Measurements from ENCODE around the gene ATP8B3. TPM values are rescaled to one million over a fixed set of nuclear protein-coding genes. Genes with fewer than 3 reads are reported as not detected.

Gene ATP8B3
- total RNA-seq, 4 donors from 2014 or later = 0.27 to 0.75 TPM; not detected in 2

GRCh38 chr19:1785310-1785709 lies 26.8 kb downstream of the ATP8B3 start:
- no peaks in the 10 kb centered on the region for H3K36me3 ChIP-seq
- peaks cover 92% of the 10 kb centered on the region for H3K27me3 ChIP-seq
- intact Hi-C loops (cut with DNase I; ENCODE audit: low total_unique reads) = loop anchor here (5.0 kb wide), 1 partner anchor 37 kb away; no protein-coding TSS in a partner anchor

DNA sequence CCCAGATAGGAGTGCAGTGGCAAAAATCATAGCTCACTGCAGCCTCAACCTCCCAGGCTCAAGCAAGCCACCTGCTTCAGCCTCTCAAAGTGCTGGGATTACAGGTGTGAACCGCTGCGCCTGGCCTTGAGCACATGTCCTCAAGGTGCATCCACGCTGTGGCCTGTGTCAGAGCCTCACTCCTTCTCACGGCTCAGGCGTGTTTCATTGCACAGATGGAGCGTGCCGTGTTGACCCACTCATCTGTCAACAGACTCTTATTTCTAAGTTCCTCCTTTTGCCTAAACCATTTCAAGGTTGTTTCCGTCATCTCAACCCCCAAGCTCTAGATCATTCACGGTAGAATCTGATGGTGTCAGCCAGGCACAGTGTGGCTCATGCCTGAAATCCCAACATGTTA lies 28.2 kb downstream of the ATP8B3 start:
- WGBS, 2 donors (ENCODE audit: low coverage in 1 of 2) = 63 to 100% methylated on average over 1 to 9 of the region's 9 CpGs
- no peak overlapping the region for H3K27ac ChIP-seq

More at GRCh38 chr19:1785310-1785709, 26.8 kb downstream of the ATP8B3 start:
- TF ChIP-seq POLR2AphosphoS5 (IDR thresholded peaks at IDR 0.05) (no peak), EP300 (IDR thresholded peaks at IDR 0.05; ENCODE audit: low read depth) (no peak), CTCF (IDR thresholded peaks at IDR 0.05) (no peak), POLR2A (IDR thresholded peaks at IDR 0.05) (no peak)
- H3K27ac ChIP-seq = no peak overlapping the region
- peaks cover 0 to 7% (median 3%) of the 10 kb centered on the region in 4 donors for H3K4me1 ChIP-seq
- no peak overlapping the region for H3K4me3 ChIP-seq
- H3K9me3 ChIP-seq = peaks cover 7% of the 10 kb centered on the region in 2 donors
- 88% methylated on average over 19 of the region's 19 CpGs; no CpG with 5 or more reads in 1 of the 2 donors for WGBS, 2 donors (ENCODE audit: low coverage in 1 of 2)
- in situ Hi-C loops (cut with MboI; ENCODE audit: low pct_ligation_motif_present in 1 of 4, low pct_unique_long_range_greater_than_20kb in 1 of 4, low sequenced_read_pairs in 3 of 4) = loop anchor here in 3 of 4 donors (25.0 kb wide), 1 partner anchor 248 kb away; no protein-coding TSS in a partner anchor
- DNase-seq = no peak

GRCh38 chr19:1783354-1783753 lies 28.7 kb downstream of the ATP8B3 start:
- no peak overlapping the region for H3K27ac ChIP-seq
- in situ Hi-C loops (cut with MboI; ENCODE audit: low pct_ligation_motif_present in 1 of 4, low pct_unique_long_range_greater_than_20kb in 1 of 4, low sequenced_read_pairs in 3 of 4) (loop anchor here in 3 of 4 donors (25.0 kb wide), 1 partner anchor 246 kb away; no protein-coding TSS in a partner anchor), intact Hi-C loops (cut with DNase I; ENCODE audit: low total_unique reads) (no loop called here)
- no peaks in the 10 kb centered on the region for H3K36me3 ChIP-seq
- H3K4me1 ChIP-seq = no peaks in the 10 kb centered on the region
- TF ChIP-seq POLR2AphosphoS5 (IDR thresholded peaks at IDR 0.05) (no peak), EP300 (IDR thresholded peaks at IDR 0.05; ENCODE audit: low read depth) (no peak), POLR2A (IDR thresholded peaks at IDR 0.05) (no peak), CTCF (IDR thresholded peaks at IDR 0.05) (no peak)
- WGBS, 2 donors (ENCODE audit: low coverage in 1 of 2) = 79% methylated on average over 4 of the region's 4 CpGs; no CpG with 5 or more reads in 1 of the 2 donors
- H3K9me3 ChIP-seq = peaks cover 7% of the 10 kb centered on the region in 2 donors
- H3K4me3 ChIP-seq = no peak overlapping the region
- DNase-seq = no peak
- H3K27me3 ChIP-seq = peaks cover 96% of the 10 kb centered on the region

More for the DNA sequence above, 28.2 kb downstream of the ATP8B3 start:
- Histone ChIP-seq H3K36me3 (no peaks in the 10 kb centered on the region), H3K9me3 (peaks cover 7% of the 10 kb centered on the region in 2 donors), H3K4me1 (no peaks in the 10 kb centered on the region), H3K27me3 (peaks cover 96% of the 10 kb centered on the region), H3K4me3 (no peak overlapping the region)
- no peak for DNase-seq
- intact Hi-C loops (cut with DNase I; ENCODE audit: low total_unique reads) = no loop called here
- no peak for TF ChIP-seq EP300 (IDR thresholded peaks at IDR 0.05; ENCODE audit: low read depth)
- TF ChIP-seq POLR2A (IDR thresholded peaks at IDR 0.05) = no peak
- TF ChIP-seq CTCF (IDR thresholded peaks at IDR 0.05) = no peak
- TF ChIP-seq POLR2AphosphoS5 (IDR thresholded peaks at IDR 0.05) = no peak
- in situ Hi-C loops (cut with MboI; ENCODE audit: low pct_ligation_motif_present in 1 of 4, low pct_unique_long_range_greater_than_20kb in 1 of 4, low sequenced_read_pairs in 3 of 4) = loop anchor here in 3 of 4 donors (25.0 kb wide), 1 partner anchor 247 kb away; no protein-coding TSS in a partner anchor

GRCh38 chr19:1782521-1782920 lies 29.6 kb downstream of the ATP8B3 start:
- in situ Hi-C loops (cut with MboI; ENCODE audit: low pct_ligation_motif_present in 1 of 4, low pct_unique_long_range_greater_than_20kb in 1 of 4, low sequenced_read_pairs in 3 of 4) (loop anchor here in 3 of 4 donors (25.0 kb wide), 1 partner anchor 245 kb away; no protein-coding TSS in a partner anchor), intact Hi-C loops (cut with DNase I; ENCODE audit: low total_unique reads) (no loop called here)
- WGBS, 2 donors (ENCODE audit: low coverage in 1 of 2) = 75 to 80% methylated on average over 2 to 5 of the region's 7 CpGs
- H3K4me3 ChIP-seq = no peak overlapping the region
- H3K4me1 ChIP-seq = no peaks in the 10 kb centered on the region
- H3K36me3 ChIP-seq = no peaks in the 10 kb centered on the region
- no peak overlapping the region for H3K27ac ChIP-seq
- H3K9me3 ChIP-seq = peaks cover 7% of the 10 kb centered on the region in 2 donors
- TF ChIP-seq EP300 (IDR thresholded peaks at IDR 0.05; ENCODE audit: low read depth) (no peak), CTCF (IDR thresholded peaks at IDR 0.05) (no peak), POLR2AphosphoS5 (IDR thresholded peaks at IDR 0.05) (no peak), POLR2A (IDR thresholded peaks at IDR 0.05) (no peak)
- DNase-seq = no peak
- H3K27me3 ChIP-seq = peaks cover 95% of the 10 kb centered on the region
